HG03378 (cell line): ENCODE results near the gene CTNS.

Experiments used
- ATAC-seq: cut with Tn5 transposase; IDR thresholded peaks from one replicate; pipeline ENCODE4 v1.9.1; 2021; ENCODE audit warnings: mild to moderate bottlenecking, moderate library complexity; ENCODE audit not compliant: unreplicated experiment

CTNS gene

GRCh38 chr17:3657874-3658783 is 21.6 kb downstream of the CTNS start:
- no peak for ATAC-seq

- no peak for ATAC-seq
Measured at GRCh38 chr17:3658784-3659449, 22.4 kb downstream of the CTNS start.

GRCh38 chr17:3659541-3660111 is 23.1 kb downstream of the CTNS start:
- no peak for ATAC-seq

- no peak for ATAC-seq
Measured at GRCh38 chr17:3660311-3660891, 23.8 kb downstream of the CTNS start.

- ATAC-seq, result no peak
Measured at GRCh38 chr17:3663102-3664011, 26.8 kb downstream of the CTNS start.

- ATAC-seq, result no peak
Measured at GRCh38 chr17:3665834-3666233, 29.3 kb downstream of the CTNS start.

GRCh38 chr17:3666516-3666915 is 30.0 kb downstream of the CTNS start:
- no peak for ATAC-seq

- ATAC-seq, result peak; percentile 10
Measured at GRCh38 chr17:3667366-3668278, 31.1 kb downstream of the CTNS start.

GRCh38 chr17:3668279-3669084 is 31.9 kb downstream of the CTNS start, which contains the start of the genes EMC6 and TAX1BP3:
Gene EMC6 (plus strand): TSS chr17:3668812. CDS start chr17:3669147, 335 bp downstream.
Gene TAX1BP3 (minus strand): TSS chr17:3668578. CDS start chr17:3668526, 52 bp downstream.
- ATAC-seq, result peak; percentile 84

GRCh38 chr17:3669085-3669347 is 32.5 kb downstream of the CTNS start:
- ATAC-seq, result no peak

GRCh38 chr17:3669548-3669947 is 33.0 kb downstream of the CTNS start:
- ATAC-seq, result no peak

- no peak for ATAC-seq
Measured at GRCh38 chr17:3672571-3672970, 36.0 kb downstream of the CTNS start.

- ATAC-seq, result no peak
Measured at GRCh38 chr17:3675886-3676285, 39.3 kb downstream of the CTNS start.

- ATAC-seq, result no peak
Measured at GRCh38 chr17:3678095-3678820, 41.7 kb downstream of the CTNS start.

GRCh38 chr17:3678821-3679530 is 42.4 kb downstream of the CTNS start:
- ATAC-seq, result no peak

GRCh38 chr17:3679531-3680126 is 43.1 kb downstream of the CTNS start:
- ATAC-seq, result no peak

- no peak for ATAC-seq
Measured at GRCh38 chr17:3681057-3681456, 44.5 kb downstream of the CTNS start.
